Stimulated activated CD8-positive, alpha-beta memory T cell treated with anti-CD3 and anti-CD28 coated beads, Interleukin-15, amount 100 ng/mL, for 1 hour (primary cell): Measurements from ENCODE around the gene ANO9.

Experiments used
- DNase-seq: peaks from one replicate; pipeline ENCODE4 v3.0.0-alpha.2; 2020; ENCODE audit warnings: low read depth

Gene ANO9

GRCh38 chr11:441418-442274, at the start of gene ANO9:
Gene ANO9 (minus strand): TSS chr11:442011. CDS start chr11:441926, 85 bp downstream.
- no peak for DNase-seq

GRCh38 chr11:491358-491757, 49.5 kb upstream of the ANO9 start:
- DNase-seq: no peak

GRCh38 chr11:490930-491260, 49.1 kb upstream of the ANO9 start:
- DNase-seq: no peak

GRCh38 chr11:490186-490929, 48.5 kb upstream of the ANO9 start:
- no peak for DNase-seq

GRCh38 chr11:489610-490185, 47.9 kb upstream of the ANO9 start:
- DNase-seq: no peak

DNA sequence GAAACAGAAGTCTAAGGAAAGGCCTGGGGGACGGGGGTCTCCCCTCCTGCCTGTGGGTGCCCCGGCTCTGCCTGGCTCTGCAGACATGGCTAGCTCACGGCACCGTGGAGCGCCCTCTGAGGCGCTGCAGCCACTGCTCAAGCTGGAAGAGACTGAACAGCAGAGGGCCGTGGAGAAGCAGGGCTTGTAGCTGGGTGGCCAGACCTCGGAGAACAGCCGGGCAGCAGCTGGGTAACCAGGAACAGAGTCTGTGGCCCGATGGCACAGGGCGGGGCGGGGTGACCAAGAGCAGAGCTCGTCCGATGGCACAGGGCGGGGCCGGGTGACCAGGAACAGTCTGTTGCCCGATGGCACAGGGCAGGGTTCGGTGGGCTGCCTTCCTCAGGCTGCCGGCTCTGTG, 47.2 kb upstream of the ANO9 start:
- no peak for DNase-seq

DNA sequence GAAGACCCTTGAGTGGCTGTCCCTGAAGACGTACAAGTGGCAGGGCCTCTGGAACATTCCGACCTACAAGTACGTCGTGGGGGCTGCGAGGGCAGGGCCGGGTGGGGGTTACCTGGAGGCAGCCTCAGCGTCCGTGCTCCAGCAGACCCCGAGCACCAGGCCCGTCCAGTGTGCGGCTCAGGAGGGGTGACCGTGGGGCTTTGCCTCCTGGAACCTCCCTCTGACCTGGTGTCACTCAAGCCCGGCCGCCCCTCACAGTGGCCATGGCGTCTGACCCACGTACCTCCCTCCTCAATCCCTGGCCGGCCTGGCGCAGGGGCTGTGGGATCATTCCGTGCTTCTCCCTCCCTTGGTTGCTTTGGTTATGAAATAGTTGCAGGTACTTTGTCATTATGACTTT, 46.8 kb upstream of the ANO9 start:
- DNase-seq: no peak

- no peak for DNase-seq
Observed at GRCh38 chr11:488062-488461, 46.3 kb upstream of the ANO9 start.

DNA sequence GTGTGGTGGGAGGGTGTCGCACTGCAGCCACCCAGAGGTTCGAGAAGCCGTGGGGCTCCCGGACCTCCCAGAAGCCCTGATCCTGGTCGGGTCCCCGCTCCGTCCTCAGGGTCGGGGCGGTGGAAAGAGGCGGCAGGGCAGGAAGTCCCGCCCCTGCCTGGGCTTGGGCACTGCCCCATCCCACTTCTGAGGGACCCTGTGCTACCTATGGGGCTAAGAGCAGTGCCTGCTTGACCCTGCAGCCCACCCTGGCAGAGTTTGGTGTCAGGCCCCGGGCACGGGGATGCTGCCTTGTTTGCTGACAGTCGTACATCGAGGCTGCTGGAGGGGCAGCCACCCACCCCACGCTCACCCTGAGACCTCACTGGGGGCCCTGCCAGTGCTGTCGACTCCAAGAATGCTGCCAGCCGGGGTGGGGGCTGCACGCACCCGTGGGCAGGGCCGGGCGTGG, 45.8 kb upstream of the ANO9 start:
- DNase-seq: no peak

- no peak for DNase-seq
Observed at GRCh38 chr11:486189-486588, 44.4 kb upstream of the ANO9 start.

DNA sequence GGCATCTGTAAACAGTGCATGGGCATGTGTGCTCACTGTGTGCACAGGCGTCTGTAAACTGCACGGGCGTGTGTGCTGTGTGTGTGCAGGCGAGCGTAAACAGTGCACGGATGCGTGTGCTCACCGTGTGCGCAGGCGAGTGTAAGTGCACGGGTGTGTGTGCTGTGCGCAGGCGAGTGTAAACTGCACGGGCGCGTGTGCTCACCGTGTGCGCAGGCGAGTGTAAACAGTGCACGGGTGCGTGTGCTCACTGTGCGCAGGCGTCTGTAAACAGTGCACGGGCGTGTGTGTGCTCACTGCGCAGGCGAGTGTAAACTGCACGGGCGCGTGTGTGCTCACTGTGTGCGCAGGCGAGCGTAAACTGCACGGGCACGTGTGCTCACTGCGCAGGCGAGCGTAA, 42.8 kb upstream of the ANO9 start:
- no peak for DNase-seq

- DNase-seq: no peak
Observed at GRCh38 chr11:479311-479710, 37.5 kb upstream of the ANO9 start.

- no peak for DNase-seq
Observed at GRCh38 chr11:477052-477715, 35.4 kb upstream of the ANO9 start.

DNA sequence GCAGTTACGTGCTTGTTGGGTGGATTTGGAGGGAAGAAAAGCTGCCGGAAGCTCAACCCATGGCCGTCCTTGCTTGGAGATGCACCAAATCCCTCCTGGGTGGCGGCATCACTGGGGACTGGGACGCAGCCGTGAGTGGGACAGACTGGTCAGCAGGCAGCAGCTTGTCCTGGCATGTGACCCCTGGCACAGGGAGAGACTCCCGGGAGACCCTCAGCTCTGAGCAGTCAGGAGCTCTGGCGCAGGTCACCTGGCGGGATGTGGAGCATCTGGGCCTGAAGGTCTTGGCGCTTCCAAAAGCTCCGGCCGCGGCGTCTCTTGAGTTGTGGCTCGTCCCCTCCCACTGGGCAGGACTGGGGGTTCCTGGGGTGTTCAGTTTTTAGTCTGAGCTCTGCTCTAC, 34.6 kb upstream of the ANO9 start:
- no peak for DNase-seq

GRCh38 chr11:475941-476340, 34.1 kb upstream of the ANO9 start:
- DNase-seq: no peak

DNA sequence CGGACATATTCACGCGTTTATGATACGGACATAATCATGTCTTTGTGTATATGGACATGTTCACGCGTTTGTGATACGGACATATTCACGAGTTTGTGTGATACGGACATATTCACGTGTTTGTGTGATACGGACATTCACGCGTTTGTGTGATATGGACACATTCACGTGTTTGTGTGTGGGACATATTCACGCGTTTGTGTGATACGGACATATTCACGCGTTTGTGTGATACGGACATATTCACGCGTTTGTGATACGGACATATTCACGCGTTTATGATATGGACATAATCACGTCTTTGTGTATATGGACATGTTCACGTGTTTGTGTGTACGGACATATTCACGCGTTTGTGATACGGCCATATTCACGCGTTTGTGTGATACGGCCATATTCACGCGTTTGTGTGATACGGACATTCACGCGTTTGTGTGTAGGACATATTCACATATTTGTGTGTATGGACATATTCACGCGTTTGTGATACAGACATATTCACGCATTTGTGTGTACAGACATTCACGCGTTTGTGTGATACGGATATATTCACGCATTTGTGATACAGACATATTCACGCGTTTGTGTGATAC, 33.2 kb upstream of the ANO9 start:
- DNase-seq: no peak

- DNase-seq: no peak
Observed at GRCh38 chr11:473962-474785, 32.4 kb upstream of the ANO9 start.

- no peak for DNase-seq
Observed at GRCh38 chr11:473415-473814, 31.6 kb upstream of the ANO9 start.

DNA sequence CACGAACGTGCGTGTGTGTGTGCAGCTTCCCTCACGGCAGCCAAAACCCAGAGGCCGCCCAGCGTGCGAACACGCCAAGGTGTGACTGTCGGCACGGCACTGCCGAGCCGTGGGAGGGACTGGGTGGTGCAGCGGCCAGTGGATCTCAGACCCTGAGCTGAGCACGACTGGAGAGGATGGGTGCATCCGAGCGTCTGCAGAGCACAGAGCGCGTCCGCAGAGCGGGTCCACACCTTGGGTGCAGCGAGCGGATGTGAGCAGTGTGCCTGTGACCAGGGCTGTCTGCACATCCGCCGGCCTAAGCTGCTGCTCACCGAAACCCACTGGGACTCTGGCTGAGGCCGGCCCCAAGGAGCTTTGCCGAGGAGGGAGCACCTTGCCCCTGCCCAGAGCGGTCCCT, 31.0 kb upstream of the ANO9 start:
- no peak for DNase-seq

DNA sequence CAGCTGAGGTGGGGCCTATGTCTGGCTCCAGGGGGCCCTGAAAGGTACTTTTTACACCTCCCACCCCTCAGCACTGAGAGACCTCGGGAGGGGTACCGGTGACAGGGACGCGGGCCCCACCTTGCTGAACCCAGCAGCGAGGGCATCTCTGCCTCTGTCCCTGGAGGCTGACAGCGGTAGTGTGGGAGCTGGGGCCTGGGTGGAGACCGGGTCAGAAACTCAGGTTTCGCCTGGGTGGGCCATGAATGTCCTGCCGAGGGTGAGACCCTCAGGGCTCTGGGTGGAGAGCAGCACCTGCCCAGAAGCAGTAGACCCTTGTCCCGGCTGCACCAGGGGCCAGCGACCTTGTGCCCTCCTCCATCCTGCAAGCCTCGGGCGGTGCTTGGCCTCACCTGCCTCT, 30.5 kb upstream of the ANO9 start:
- DNase-seq: no peak

DNA sequence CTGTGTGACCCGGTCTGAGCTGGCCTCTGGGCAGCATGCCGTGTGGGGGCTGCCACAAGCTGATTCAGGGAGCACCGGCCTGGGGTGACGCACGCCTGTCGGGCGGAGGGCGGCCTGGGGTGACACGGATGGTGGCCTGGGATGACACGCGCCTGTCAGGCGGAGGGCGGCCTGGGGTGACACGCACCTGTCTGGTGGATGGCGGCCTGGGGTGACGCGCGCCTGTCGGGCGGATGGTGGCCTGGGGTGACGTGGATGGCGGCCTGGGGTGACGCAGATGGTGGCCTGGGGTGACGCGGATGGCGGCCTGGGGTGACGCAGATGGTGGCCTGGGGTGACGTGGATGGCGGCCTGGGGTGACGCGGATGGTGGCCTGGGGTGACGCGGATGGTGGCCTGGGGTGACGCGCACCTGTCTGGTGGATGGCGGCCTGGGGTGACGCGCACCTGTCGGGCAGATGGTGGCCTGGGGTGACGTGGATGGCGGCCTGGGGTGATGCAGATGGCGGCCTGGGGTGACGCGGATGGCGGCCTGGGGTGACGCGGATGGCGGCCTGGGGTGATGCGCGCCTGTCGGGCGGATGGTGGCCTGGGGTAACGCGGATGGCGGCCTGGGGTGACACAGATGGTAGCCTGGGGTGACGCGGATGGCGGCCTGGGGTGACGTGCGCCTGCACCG, 29.8 kb upstream of the ANO9 start:
- DNase-seq: no peak
